DOHH2 (cell line): ENCODE data around the gene RNF130.

ENCODE experiments used
- CTCF ChIP-seq: fragments of 200-600 bp; sonication (generic); IDR thresholded peaks from one replicate; pipeline ENCODE4 v1.5.1; 2014; ENCODE audit warnings: antibody characterized with exemption, mild to moderate bottlenecking, low read depth, low read length; ENCODE audit not compliant: poor library complexity, severe bottlenecking
- EZH2phosphoT487 ChIP-seq: fragments of 200-600 bp; sonication (generic); IDR thresholded peaks from 2 replicates; pipeline ENCODE4 v1.6.1; 2017; ENCODE audit warnings: borderline replicate concordance, mild to moderate bottlenecking, antibody characterized with exemption, low read length, moderate library complexity, mixed read lengths

GRCh38 chr5:179920175-179920574, 151.4 kb downstream of the RNF130 start:
- TF ChIP-seq CTCF (no peak), EZH2phosphoT487 (no peak)
